ENCODE measurements around the gene AIP.

- no peak for TF ChIP-seq CBX5 (IDR thresholded peaks at IDR 0.05; ENCODE audit: borderline replicate concordance, low read depth)
- no peak for TF ChIP-seq HCFC1 (IDR thresholded peaks at IDR 0.05; ENCODE audit: low read depth, low read length)
- no peak for TF ChIP-seq ATF3 (IDR thresholded peaks at IDR 0.05)
- TF ChIP-seq ATF3 (CRISPR knock-in tag; conservative IDR thresholded peaks at IDR 0.05) = no peak
These were observed 7.9 kb downstream of the AIP start for GRCh38 chr11:67490727-67491065.

All from K562 (cell line).